Loucy (cell line): Measurements from ENCODE around the gene PHAF1.
A peak's percentile ranks its signal among the peaks of the same experiment; 100 is the strongest.

Source experiments
- H2AFZ ChIP-seq: fragments of 200-600 bp; sonication (generic); 2 replicates; pipeline ENCODE4 v1.6.0; 2016; ENCODE audit warnings: antibody characterized with exemption, mild to moderate bottlenecking, low read length, moderate library complexity
- H3F3A ChIP-seq: fragments of 200-600 bp; 2 replicates; pipeline ENCODE4 v1.6.0; 2016; ENCODE audit warnings: antibody characterized with exemption, low read depth, mild to moderate bottlenecking
- H3K27me3 ChIP-seq: fragments of 200-600 bp; sonication (generic); 2 replicates; pipeline ENCODE4 v1.6.1; 2014; ENCODE audit warnings: low read length, mild to moderate bottlenecking; ENCODE audit not compliant: insufficient read depth, poor library complexity, severe bottlenecking
- H3K36me3 ChIP-seq: fragments of 200-600 bp; sonication (generic); 2 replicates; pipeline ENCODE4 v1.6.1; 2016; ENCODE audit warnings: low read length; ENCODE audit not compliant: insufficient read depth
- H3K4me1 ChIP-seq: fragments of 200-600 bp; sonication (generic); 2 replicates; pipeline ENCODE4 v1.5.1; 2014; ENCODE audit warnings: low read length, mild to moderate bottlenecking; ENCODE audit not compliant: insufficient read depth, poor library complexity, severe bottlenecking
- H3K4me2 ChIP-seq: fragments of 200-600 bp; sonication (generic); 2 replicates; pipeline ENCODE4 v1.6.0; 2014; ENCODE audit warnings: antibody characterized with exemption, low read length, low read depth, mild to moderate bottlenecking; ENCODE audit not compliant: poor library complexity, severe bottlenecking
- H3K4me3 ChIP-seq: fragments of 200-600 bp; sonication (generic); 2 replicates; pipeline ENCODE4 v1.5.1; 2014; ENCODE audit warnings: low read length, mild to moderate bottlenecking, mixed read lengths; ENCODE audit not compliant: poor library complexity, severe bottlenecking
- H3K79me2 ChIP-seq: fragments of 200-600 bp; sonication (generic); 2 replicates; pipeline ENCODE4 v1.6.1; 2014; ENCODE audit warnings: low read length; ENCODE audit not compliant: insufficient read depth
- H3K9ac ChIP-seq: fragments of 200-600 bp; sonication (generic); 2 replicates; pipeline ENCODE4 v1.6.0; 2014; ENCODE audit warnings: mild to moderate bottlenecking, low read depth, low read length, moderate library complexity; ENCODE audit not compliant: poor library complexity, severe bottlenecking
- H3K9me2 ChIP-seq: fragments of 200-600 bp; sonication (generic); replicated peaks from 2 replicates; pipeline ENCODE4 v1.6.1; 2016; ENCODE audit warnings: low read depth, low read length, mixed read lengths
- H3K9me3 ChIP-seq: fragments of 200-600 bp; sonication (generic); 2 replicates; pipeline ENCODE4 v1.6.1; 2014; ENCODE audit warnings: mild to moderate bottlenecking, antibody characterized with exemption, low read length, low read depth; ENCODE audit not compliant: insufficient read depth
- H4K20me1 ChIP-seq: fragments of 200-600 bp; sonication (generic); 2 replicates; pipeline ENCODE4 v1.6.0; 2014; ENCODE audit warnings: antibody characterized with exemption, low read length, mild to moderate bottlenecking; ENCODE audit not compliant: insufficient read depth, poor library complexity, severe bottlenecking
- CTCF ChIP-seq: fragments of 200-600 bp; sonication (generic); conservative IDR thresholded peaks from 2 replicates; pipeline ENCODE4 v1.5.1; 2014; ENCODE audit warnings: mild to moderate bottlenecking, antibody characterized with exemption, low read length
- EZH2phosphoT487 ChIP-seq: fragments of 200-600 bp; IDR thresholded peaks from 2 replicates; pipeline ENCODE4 v1.6.1; 2018; ENCODE audit warnings: antibody characterized with exemption, mild to moderate bottlenecking, moderate library complexity, borderline replicate concordance

PHAF1 gene

GRCh38 chr16:67149276-67150046 lies 39.7 kb downstream of the PHAF1 start:
- H3K9me3 ChIP-seq = no peaks in the 10 kb centered on the region
- no peak overlapping the region for H3K9ac ChIP-seq
- H3K79me2 ChIP-seq = no peaks in the 10 kb centered on the region
- no peak overlapping the region for H2AFZ ChIP-seq
- no peaks in the 10 kb centered on the region for H3K27me3 ChIP-seq
- no peaks in the 10 kb centered on the region for H3K9me2 ChIP-seq
- H3K4me2 ChIP-seq = no peak overlapping the region
- H3F3A ChIP-seq = no peaks in the 10 kb centered on the region
- peaks cover 41% of the 10 kb centered on the region; the same call in 1 of the 2 replicates for H3K36me3 ChIP-seq
- H3K4me3 ChIP-seq = no peak overlapping the region
- H4K20me1 ChIP-seq = no peaks in the 10 kb centered on the region
- TF ChIP-seq CTCF (no peak), EZH2phosphoT487 (no peak)
- no peaks in the 10 kb centered on the region for H3K4me1 ChIP-seq

- no peaks in the 10 kb centered on the region for H3K9me2 ChIP-seq
- no peaks in the 10 kb centered on the region for H3F3A ChIP-seq
- peak overlapping the region; percentile 63 for H3K4me2 ChIP-seq
- no peaks in the 10 kb centered on the region for H3K79me2 ChIP-seq
- peak overlapping the region; percentile 46 for H3K9ac ChIP-seq
- H3K9me3 ChIP-seq = no peaks in the 10 kb centered on the region
- H3K4me3 ChIP-seq = peak overlapping the region; percentile 71
- H3K36me3 ChIP-seq = peaks cover 33% of the 10 kb centered on the region; the same call in 1 of the 2 replicates
- TF ChIP-seq CTCF (no peak), EZH2phosphoT487 (no peak)
- H3K27me3 ChIP-seq = no peaks in the 10 kb centered on the region
- H4K20me1 ChIP-seq = no peaks in the 10 kb centered on the region
- no peaks in the 10 kb centered on the region for H3K4me1 ChIP-seq
- 0 out of 2 replicates have a peak overlapping the region, but pooled peaks have one; percentile 27 for H2AFZ ChIP-seq
Observed at GRCh38 chr16:67150047-67150832, 40.5 kb downstream of the PHAF1 start.

- no peaks in the 10 kb centered on the region for H3F3A ChIP-seq
- H3K79me2 ChIP-seq = no peaks in the 10 kb centered on the region
- H3K9ac ChIP-seq = peak within 1 kb of the TSS; percentile 46
- TF ChIP-seq CTCF (no peak), EZH2phosphoT487 (no peak)
- H2AFZ ChIP-seq = 0 out of 2 replicates have a peak within 1 kb of the TSS, but pooled peaks have one; percentile 27
- peaks cover 3% of the 10 kb centered on the region for H3K4me1 ChIP-seq
- no peaks in the 10 kb centered on the region for H3K27me3 ChIP-seq
- no peaks in the 10 kb centered on the region for H3K9me3 ChIP-seq
- peak within 1 kb of the TSS; percentile 71 for H3K4me3 ChIP-seq
- no peaks in the 10 kb centered on the region for H3K9me2 ChIP-seq
- H3K36me3 ChIP-seq = peaks cover 27% of the 10 kb centered on the region; the same call in 1 of the 2 replicates
- H3K4me2 ChIP-seq = peak within 1 kb of the TSS; percentile 63
- H4K20me1 ChIP-seq = peaks cover under 1% of the 10 kb centered on the region
Observed at GRCh38 chr16:67150833-67151396, 41.2 kb downstream of the PHAF1 start, which contains the start of gene B3GNT9. TSS of gene B3GNT9 (minus strand) at chr16:67150998. CDS start at chr16:67150485, 513 bp downstream.
